DMS153 (cell line): ENCODE data around the gene CRIM1.
A peak's percentile ranks its signal among the peaks of the same experiment; 100 is the strongest.

Experiments
- DNase-seq: peaks from one replicate; lab custom pipeline; 2025; lab: John Stamatoyannopoulos, UW

CRIM1 gene

DNA sequence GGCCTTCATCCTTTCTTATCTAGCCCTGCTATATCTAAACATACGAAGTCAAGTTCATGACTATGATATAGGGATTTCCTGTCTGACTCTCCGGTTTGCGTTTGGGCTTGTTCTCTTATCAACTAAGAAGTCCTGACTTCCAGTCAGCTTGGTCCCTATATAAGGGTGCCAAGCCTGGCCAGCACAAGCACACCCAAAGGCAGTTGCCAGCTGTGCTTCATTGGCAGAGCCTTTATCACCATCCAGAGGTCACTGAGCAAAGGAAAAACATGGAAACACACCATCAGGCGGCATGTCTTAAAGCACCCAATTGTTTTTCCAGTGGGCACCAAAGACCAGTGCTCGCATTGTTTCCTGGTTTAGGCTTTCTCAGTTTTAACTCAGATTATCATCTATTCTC is 169.7 kb downstream of the CRIM1 start:
- DNase-seq: no peak

DNA sequence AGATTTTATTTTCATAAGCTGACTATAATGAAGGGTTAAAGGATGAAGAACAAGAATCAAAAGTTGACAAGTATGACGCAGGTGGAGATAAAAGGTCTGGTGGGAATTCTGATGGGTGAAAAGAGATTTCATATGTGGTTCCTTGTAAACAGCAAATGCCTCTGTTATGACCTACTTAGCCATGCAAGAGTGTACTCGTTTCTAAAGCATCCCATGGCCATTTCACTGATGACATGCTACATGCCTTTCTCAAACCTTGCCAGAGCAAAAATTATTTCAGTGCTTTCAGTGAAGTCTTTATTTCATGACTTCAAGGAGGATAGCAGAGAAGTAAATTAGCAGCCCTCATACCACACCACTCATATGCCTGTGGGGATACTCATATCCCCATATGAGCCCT is 170.6 kb downstream of the CRIM1 start:
- no peak for DNase-seq

DNA sequence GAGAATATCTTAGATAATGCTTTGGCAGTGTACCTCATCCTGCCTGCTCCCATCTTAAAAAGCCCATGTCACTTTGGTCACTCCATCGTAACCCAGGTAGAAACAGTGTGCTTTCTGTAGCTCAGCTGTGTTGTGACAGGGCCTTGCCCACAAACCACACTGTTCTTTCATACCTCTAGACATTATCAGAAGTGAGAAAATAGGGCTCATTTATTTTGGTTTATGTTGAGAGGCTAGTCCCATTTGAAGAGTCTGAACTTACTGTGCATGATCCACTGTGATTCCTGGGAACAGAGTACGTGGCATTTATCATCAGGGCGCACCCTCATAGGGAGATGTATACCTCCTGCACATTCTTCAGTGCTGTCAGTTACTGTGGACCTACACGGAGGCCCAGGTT is 172.7 kb downstream of the CRIM1 start:
- DNase-seq: no peak

DNA sequence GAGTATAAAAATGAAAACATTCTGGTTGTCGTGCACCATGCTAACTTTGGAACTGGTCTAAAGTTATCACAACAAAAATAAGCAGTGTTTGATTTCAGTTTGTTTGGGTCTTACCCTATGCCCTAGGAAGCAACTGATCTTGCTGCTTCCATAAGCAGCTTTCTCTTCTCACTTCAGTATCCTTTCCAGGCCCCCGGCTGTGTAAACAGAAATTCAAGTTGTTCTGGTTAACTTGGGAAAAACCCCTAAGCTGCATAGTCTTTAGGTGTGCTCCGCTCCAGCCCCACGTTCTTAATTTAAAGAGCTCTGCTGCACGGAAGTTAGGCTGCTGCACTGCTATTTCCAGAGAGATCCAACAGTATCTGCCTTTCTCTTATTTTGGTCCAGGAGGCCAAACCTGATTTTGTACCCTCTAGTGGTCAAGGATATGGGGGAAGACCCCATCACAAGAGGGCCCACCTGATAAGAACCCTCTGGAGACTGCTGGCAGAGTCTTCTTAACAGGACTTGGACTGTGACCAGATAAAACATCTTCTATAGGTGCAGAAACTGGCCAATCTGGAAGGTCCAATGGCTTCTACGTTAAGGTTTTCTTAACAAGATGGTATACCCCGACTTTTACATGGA is 173.3 kb downstream of the CRIM1 start:
- DNase-seq: no peak

DNA sequence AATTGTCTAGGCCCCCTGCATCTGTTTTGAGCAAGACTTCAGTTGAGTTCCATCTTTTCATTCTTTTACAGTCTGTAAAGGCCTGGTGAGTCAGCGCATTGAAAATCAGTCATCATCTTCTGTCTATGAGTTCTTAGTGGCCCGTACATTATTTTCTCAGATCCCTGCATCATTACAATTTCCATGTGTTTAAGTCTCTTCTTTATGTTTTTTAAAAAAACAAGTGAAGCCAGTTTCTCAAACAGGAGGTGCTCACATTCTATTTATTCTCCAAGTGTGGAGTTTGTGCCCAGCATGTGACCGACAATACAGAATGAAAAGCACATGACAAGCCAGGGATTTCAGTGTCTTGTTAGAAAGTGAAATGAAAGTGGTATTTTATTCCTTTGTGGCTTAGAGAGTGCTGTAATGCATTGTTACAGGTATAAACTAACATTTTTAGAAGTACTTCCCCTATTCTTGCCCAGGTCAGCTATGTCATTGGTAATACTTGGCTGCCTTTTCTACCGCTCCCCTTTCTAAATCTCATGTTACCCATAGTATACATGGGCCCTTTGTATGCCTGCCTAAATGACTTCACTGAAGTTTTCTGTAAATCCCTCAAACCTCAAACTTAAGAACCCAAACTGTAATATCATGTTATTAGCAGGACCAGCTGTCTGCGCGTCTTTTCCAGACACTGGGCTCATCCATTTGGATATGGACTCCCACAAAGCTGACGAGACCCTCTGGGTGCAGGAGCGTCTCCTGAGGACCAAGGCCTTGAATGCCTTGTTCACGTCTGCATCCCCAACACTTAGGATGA is 174.8 kb downstream of the CRIM1 start:
- DNase-seq: no peak

DNA sequence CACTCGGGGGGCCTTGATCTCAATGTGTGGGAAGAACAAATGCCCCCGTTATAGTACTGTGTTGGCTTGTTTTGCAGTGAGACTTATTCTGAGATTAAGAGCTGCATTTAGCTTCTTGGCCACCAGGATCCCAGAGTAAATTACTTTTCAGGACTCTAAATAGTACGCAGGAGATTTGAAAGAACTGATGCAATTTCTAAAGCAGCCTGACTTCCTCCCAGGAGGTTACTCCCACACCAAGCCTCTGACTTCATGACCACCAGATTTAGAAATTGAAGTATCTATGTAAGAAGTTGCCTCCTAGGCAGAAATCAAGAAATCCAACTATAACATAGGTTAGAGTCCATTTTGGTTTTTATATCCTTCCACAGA is 175.4 kb downstream of the CRIM1 start:
- no peak for DNase-seq

DNA sequence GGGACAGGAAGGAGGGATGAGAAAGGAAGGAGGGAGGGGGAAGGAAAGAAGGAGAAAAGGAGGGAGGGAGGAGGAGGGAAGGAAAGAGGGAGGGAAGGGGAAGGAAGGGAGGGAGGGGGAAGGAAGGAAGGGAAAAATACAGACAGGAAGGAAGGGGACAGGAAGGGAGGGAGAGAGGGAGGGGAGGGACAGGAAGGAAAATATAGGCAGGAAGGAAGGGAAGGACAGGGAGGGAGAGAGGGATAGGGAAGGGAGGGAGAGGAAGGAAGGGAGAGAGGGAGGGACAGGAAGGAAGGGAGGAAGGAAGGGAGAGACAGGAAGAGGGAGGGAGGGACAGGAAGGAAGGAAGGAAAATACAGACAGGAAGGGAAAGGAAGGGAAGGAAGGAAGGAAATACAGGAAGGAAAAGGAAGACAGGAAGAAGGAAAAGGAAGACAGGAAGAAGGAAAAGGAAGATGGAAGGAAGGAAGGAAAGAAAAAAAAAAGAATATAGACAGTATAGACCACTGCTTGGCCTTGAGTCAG is 178.8 kb downstream of the CRIM1 start:
- DNase-seq: no peak

DNA sequence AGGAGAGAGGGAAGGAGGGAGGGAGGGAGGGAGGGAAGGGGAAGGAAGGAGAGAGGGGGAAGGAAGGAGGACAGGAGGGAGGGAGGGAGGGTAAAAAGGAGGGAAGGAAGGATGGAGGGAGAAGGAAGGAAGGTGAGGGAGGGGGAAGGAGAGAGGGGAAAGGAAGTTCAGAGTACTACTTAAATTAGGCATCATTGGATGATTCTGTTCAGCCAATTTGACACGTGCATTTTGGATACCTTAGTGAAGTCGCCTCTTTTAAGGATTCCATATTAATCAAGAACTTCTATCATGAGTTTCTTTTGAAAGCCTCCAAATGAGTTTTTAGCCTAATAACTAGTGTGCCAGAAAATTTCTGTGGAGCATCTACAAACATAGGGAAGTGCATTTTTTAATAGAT is 179.5 kb downstream of the CRIM1 start:
- no peak for DNase-seq

DNA sequence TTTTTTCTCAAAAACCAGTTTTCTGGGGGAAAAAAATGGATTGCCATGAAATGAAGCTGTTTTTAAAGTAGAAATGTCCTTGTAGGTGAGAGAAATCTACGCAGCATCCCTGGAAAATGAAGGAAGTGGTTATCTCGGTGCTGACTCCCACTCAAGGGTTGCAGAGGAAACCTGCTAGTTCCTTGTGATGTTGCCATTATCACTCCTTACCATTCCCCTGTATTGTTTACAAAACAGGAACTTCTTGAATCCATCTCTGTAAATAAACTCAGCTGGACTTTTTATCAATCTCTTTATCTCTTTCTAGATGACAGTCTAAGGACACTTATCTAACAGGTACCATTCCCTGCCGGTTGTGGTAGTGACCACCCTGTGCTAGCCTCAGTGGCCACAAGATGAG is 181.2 kb downstream of the CRIM1 start:
- no peak for DNase-seq

DNA sequence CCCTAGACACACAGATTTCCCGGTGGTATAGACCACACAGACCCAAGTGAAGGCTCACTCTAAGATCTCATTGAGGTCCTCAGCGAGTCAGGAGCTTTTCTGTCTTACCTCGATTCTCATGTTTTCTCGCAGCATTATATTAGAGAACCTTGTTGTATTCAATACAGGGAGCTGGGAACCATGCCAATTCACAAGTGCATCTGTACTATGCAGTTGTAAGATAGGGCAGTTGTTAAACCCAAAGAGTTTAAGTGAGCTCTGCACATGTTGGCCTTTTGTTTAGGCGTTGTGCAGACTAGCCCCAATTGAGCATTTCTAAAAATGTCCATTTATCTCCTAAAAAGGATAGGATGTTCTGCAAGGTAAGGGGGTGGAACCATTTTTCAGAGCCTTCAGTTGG is 182.8 kb downstream of the CRIM1 start:
- DNase-seq: peak; percentile 76

DNA sequence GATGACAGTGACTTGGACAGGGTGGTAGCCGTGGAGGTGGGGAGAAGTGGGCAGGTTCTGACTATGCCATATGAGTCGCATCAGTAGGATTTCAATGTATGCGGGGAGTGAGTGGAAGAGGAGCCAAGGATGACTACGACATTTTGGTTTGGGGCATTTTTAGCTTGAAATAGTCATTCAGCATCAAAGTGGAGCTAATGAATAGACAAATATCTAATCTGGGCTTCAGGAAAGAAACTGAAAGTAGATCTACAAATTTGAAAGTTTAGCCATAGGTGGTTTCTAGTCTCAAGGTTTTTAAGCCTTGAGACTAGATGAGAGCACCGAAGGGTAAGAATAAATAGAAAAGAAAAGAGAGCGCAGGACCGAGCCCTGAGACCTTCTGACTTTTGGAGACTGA is 184.1 kb downstream of the CRIM1 start:
- no peak for DNase-seq

DNA sequence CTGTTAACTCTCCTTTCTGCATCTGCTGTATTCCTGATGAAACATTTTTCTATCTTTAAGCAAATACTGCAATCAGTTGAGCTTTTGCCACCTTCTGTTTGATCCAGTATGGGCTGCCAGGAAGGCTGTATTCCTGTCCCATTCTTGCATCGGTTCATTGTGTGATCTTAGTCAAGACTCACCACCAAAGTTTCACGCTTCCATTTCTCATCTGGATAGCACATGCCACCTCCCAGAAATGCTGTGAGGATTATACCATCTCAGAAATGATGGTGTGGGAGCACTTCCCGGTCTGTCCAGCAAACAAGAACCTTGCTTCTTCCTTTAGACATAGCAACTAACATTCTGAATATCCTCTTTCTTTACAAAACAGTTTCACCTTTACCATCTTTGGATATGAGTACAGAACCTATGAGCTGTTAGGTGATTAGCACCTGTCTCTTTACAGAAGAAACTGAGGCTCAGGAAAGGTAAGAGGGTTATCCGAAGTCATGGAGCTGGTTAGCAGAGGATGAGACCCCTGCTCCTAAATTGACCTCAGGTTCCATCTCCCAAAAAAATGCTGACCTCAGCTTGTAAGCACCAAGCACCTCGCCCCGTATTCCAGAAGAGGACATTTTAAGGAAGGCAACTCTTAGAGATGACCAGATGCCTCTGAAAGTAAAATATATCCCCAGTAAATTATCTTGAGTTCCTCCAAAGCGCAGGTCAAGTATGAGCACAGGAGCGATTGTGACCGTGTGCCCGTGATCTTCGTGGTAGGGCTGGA is 185.6 kb downstream of the CRIM1 start:
- DNase-seq: no peak

DNA sequence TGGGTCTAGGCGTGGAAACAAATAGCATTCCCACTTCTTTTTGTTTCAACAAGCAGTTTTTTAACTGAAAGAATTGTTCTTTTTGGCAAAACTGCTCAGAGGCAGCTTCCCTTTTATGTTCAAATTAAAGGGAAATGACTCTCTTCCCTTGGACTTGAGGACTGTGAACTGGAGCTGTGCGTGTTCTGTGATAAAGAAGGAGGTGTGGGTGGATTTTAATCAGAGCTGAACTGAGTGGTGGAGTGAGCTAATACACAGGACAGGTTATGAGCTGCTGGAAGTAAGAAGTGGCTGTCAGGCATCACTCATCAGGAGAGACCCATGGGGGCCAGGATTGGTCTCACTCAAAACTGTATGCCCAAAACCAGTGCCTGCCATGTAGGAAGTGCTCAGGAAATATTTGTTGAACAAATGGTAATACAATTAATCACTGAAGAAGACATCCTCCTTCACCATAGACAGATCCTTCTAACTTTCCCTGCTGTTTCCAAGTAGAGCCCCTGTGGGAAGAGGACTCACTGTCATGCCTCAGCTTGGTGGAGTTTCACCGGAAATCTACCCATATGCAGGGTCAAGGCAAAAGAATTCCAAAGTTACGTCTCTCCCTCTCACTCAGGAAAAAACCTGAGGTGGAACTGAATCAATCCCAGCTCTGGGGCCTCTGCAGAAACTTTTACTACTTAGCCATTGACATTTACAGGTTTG is 186.5 kb downstream of the CRIM1 start:
- DNase-seq: no peak

DNA sequence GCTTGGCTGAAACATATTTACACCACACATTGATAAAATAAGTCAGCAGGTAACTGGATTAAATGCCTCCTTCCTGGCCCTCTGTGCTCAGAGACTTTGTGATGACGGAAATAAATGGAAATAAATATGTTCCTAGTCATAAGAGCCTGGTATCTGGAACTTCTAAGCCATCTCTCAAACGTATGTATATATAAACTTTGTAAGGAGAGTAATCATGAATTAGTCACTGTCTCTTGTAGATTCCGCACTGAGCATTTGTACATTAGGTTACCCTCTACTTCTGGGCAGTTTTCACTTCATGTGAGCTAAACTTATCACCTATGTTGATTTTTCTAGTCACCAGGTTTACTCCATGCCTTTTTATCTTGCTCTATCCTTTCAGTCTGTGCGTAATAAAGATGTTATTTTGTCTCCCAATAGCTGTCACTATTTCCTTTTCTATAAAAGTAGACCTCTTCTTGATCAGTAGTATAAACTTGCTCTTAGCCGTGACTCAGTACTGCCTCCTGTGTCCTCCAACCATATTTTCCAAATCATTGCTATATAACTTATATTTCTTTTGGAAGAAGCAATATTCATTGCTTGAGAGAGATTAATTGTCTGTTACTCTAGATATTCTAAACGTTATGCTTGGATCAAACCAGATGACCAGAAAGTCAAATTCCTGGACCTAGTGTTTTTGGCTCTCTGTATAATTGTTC is 189.2 kb downstream of the CRIM1 start:
- DNase-seq: no peak

DNA sequence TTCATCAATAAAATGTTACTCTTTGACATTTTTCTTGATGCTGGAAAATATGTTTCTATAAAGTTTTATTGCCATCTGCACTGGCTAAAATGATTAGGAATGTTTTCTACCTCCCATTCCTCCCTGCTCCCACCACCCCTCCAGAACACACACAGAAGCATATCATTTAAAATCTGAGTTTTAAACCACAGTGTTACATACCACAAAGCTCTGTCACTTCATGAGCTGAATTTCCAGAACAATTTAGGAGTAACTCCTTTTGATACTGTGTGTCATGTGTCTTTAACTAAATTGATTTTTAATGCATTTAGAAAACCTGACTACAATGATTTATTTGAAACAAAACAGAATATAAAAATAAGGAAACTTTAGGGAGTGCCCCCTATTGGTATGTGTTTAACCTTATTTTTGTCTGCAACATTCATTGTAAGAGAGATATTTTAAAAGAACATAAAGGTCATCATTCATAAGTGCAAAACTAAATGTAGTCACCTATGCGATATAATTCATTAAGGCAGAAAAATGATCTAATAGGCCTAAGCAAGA is 190.4 kb downstream of the CRIM1 start:
- no peak for DNase-seq

DNA sequence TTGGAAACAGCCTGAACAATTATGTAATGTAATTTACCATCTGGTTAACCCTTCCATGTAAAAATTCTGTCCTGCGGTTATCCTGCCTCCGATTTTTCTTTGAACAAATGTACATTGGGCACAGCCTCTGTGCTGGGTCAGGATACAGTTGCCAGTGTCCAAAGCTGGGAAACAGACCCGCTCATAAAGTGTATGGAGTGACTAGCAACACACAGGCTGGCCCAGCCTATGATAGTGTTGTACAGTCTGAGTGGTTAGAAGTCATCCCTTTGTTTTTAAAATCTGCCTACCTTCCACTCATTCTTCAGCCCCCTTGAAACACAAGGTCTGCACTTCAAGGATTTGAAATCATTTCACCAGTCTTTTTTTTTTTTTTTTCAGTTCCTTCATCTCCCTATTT is 192.3 kb downstream of the CRIM1 start:
- DNase-seq: no peak

DNA sequence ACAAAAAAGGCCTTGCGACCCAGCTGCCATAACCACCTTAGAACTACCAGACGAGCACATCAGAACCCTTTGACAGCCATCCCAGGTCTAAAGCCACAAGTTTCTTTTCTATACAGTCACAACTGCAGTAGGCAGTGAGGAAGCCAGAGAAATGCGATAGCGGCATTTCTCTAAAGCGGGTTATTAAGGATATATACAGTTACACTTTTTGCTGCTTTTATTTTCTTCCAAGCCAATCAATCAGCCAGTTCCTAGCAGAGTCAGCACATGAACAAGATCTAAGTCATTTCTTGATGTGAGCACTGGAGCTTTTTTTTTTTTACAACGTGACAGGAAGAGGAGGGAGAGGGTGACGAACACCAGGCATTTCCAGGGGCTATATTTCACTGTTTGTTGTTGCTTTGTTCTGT is 193.6 kb downstream of the CRIM1 start:
- no peak for DNase-seq

DNA sequence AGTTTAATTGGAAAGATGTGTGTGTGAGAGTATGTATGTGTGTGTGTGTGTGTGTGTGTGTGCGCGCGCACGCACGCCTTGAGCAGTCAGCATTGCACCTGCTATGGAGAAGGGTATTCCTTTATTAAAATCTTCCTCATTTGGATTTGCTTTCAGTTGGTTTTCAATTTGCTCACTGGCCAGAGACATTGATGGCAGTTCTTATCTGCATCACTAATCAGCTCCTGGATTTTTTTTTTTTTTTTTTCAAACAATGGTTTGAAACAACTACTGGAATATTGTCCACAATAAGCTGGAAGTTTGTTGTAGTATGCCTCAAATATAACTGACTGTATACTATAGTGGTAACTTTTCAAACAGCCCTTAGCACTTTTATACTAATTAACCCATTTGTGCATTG is 194.4 kb downstream of the CRIM1 start:
- no peak for DNase-seq

DNA sequence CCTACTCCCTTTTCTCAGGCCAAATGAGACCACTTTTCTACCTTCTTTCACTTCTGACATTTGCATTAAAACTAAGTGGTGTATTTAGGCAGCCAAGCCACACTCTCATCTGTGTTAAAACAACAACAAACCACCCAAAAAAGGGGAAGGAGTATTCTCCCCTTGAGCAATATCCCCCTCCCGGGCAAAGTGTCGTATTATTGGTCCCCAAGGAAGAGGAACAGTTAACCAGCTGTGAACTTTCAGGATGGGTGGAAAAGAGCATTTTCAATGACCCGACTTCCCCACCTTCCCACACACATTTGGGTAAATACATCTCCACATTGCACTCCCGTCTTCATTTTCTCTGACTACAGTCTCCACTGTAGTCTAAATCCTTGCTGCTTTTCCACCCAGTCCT is 198.1 kb downstream of the CRIM1 start:
- DNase-seq: no peak

DNA sequence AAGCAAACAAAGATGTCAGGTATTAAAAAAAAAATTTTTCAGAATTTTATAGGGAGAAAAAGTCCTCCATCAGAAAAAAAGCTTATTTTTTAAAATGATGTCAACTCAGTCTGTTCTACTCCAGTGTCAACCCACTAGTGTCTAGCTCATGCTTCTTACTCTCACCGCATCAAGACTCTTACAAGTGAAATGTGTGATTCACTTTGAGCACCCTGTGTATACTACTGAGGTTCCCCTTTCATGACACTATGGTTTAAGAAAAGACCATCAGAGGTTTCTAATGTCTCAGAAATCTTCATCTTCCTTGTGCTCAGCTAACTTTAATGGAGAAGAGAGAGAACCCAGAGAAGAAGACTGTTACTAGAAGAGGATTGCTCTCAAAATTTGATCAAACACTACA is 199.0 kb downstream of the CRIM1 start:
- no peak for DNase-seq

DNA sequence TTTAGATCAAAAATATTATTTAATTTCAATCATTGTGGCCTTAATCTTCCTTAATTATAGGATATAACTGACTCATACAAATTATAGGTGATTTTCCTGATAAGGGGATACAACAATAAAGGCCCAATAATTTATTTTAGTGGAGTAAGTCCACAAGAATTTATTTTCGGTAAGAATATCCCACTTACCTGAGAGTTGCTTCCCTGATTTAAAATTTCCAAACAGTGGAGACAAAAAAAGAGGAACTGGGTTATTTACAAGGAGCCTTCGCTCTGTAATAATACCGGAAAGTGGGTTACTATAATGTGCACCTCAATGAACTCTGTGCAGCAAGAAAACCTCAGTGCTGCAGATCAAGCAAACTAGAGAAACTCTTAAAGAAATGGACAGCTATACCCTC is 200.2 kb downstream of the CRIM1 start:
- DNase-seq: no peak
